Thyroid gland (tissue), 4 donors: ENCODE results near the gene NOTCH4. TPM values are rescaled to one million over a fixed set of nuclear protein-coding genes. Genes with fewer than 3 reads are reported as not detected.

Experiments
- DNase-seq, 2 donors: peaks; one replicate each; pipeline ENCODE4 v3.0.0-alpha.2; 2019
- H3K27ac ChIP-seq, 3 donors: fragments of 200-600 bp; sonication (generic); 1 replicate in 2 of 3; 2 replicates in 1 of 3; pipeline ENCODE4 v1.5.1; 2016 to 2019; ENCODE audit warnings: mild to moderate bottlenecking in 1 of 3, moderate library complexity in 1 of 3
- H3K27me3 ChIP-seq: fragments of 200-600 bp; sonication (generic); one replicate; pipeline ENCODE4 v1.5.1; 2019
- H3K36me3 ChIP-seq, 2 donors: fragments of 200-600 bp; sonication (generic); one replicate each; pipeline ENCODE4 v1.5.1; 2016 to 2019
- H3K4me1 ChIP-seq, 2 donors: fragments of 200-600 bp; sonication (generic); one replicate each; pipeline ENCODE4 v1.5.1; 2017 to 2019
- H3K4me3 ChIP-seq, 3 donors: fragments of 200-600 bp; sonication (generic); replicated peaks in 1 of 3; 1 replicate in 2 of 3; 2 replicates in 1 of 3; pipeline ENCODE4 v1.5.1; 2016; ENCODE audit warnings: mild to moderate bottlenecking in 1 of 3
- H3K9me3 ChIP-seq: fragments of 200-600 bp; sonication (generic); one replicate; pipeline ENCODE4 v1.5.1; 2017
- POLR2A ChIP-seq, 2 donors: fragments of 450-650 bp; IDR thresholded peaks; one replicate each; pipeline ENCODE4 v1.6.1; 2017; ENCODE audit warnings: antibody characterized with exemption in 2 of 2, mild to moderate bottlenecking in 2 of 2, moderate library complexity in 1 of 2
- WGBS, 2 donors: methylation state at CpG; one replicate each; pipeline ENCODE4 v1.1.5; 2017; 5-methylcytosine and 5-hydroxymethylcytosine counted together
- intact Hi-C: fragments of 100-400 bp; cut with DNase I; formaldehyde crosslinking; loops from one replicate; pipeline ENCODE4 v1.15.1; 2023
- total RNA-seq, 4 donors: library from RNA; depleted of rRNA; stranded (reverse); fragments of >200 nt; gene quantifications; one replicate each; pipeline ENCODE4 v1.2.3, GENCODE V29; 2016
- TF ChIP-seq, protein P1 (sequence below), 6 experiments: fragments of 200-600 bp in 3 of 6; fragments of 450-650 bp in 3 of 6; sonication (generic) in 3 of 6; IDR thresholded peaks; one replicate each; pipeline ENCODE4 v1.5.1; 2016 to 2019; ENCODE audit warnings: antibody characterized with exemption in 6 of 6, mild to moderate bottlenecking in 2 of 6, inconsistent platforms in 1 of 6, moderate library complexity in 1 of 6

Gene NOTCH4
- total RNA-seq, 4 donors from 2014 or later, result 11.0 to 37.9 (median 17.5) TPM

DNA sequence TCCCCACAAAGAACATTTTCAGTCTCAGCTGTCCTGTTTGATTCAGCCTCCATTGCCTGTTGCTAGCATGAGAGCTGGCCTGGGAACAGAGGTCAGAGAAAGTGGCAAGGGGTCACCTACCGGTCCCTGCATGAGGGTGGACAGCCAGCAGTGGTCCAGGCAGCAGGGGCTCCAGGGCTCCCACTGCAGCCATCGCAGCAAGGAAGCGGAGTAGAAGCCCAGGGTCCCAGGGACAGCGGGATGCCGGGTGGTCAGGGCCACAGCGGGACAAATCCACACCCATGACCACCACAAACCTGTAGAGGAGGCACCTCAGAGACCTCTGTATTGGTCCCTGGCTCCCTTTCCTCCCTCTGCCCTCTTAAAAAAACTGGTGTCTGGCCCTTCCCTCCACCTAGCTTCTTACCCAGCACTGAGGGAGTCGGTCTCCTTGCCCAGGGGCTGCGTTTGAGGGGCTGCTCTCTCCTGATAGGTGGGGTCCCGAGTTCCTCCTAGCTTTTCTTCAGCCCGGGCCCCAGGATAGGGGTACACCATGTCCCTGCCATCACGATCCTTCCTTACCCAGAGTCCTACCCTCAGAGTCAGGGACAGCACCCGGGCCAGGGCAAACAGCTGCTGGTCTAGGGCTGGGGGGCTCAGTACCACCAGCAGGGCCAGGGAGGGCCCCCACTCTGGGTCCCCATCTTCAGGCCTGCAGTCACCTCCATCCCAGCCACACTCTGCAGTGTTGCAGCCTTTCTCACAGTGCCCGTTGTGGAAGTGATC, 23.0 kb downstream of the NOTCH4 start:
- no peaks in the 10 kb centered on the region for H3K36me3 ChIP-seq
- TF ChIP-seq, protein P1, sequence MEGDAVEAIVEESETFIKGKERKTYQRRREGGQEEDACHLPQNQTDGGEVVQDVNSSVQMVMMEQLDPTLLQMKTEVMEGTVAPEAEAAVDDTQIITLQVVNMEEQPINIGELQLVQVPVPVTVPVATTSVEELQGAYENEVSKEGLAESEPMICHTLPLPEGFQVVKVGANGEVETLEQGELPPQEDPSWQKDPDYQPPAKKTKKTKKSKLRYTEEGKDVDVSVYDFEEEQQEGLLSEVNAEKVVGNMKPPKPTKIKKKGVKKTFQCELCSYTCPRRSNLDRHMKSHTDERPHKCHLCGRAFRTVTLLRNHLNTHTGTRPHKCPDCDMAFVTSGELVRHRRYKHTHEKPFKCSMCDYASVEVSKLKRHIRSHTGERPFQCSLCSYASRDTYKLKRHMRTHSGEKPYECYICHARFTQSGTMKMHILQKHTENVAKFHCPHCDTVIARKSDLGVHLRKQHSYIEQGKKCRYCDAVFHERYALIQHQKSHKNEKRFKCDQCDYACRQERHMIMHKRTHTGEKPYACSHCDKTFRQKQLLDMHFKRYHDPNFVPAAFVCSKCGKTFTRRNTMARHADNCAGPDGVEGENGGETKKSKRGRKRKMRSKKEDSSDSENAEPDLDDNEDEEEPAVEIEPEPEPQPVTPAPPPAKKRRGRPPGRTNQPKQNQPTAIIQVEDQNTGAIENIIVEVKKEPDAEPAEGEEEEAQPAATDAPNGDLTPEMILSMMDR (IDR thresholded peaks at IDR 0.05), result no peak
- no peak for TF ChIP-seq POLR2A (IDR thresholded peaks at IDR 0.05)
- 89 to 91% methylated on average over 9 to 11 of the region's 13 CpGs for WGBS, 2 donors

GRCh38 chr6:32198866-32199265, 25.0 kb downstream of the NOTCH4 start:
- no peaks in the 10 kb centered on the region for H3K9me3 ChIP-seq
- intact Hi-C loops, result no loop called here
- H3K36me3 ChIP-seq, result no peaks in the 10 kb centered on the region
- DNase-seq, result no peak
- TF ChIP-seq, protein P1 (IDR thresholded peaks at IDR 0.05), result no peak
- TF ChIP-seq POLR2A (IDR thresholded peaks at IDR 0.05), result no peak
- no peak overlapping the region for H3K27ac ChIP-seq
- no peak overlapping the region for H3K4me3 ChIP-seq
- no peaks in the 10 kb centered on the region for H3K27me3 ChIP-seq
- peaks cover 20 to 31% of the 10 kb centered on the region in 2 donors for H3K4me1 ChIP-seq
- 89% methylated on average over 17 of the region's 17 CpGs for WGBS, 2 donors

More for the DNA sequence above, 23.0 kb downstream of the NOTCH4 start:
- Histone ChIP-seq H3K4me3 (no peak overlapping the region), H3K4me1 (peaks cover 19 to 26% of the 10 kb centered on the region in 2 donors), H3K9me3 (no peaks in the 10 kb centered on the region), H3K27me3 (no peaks in the 10 kb centered on the region), H3K27ac (no peak overlapping the region)
- no peak for DNase-seq
- intact Hi-C loops, result no loop called here

GRCh38 chr6:32198345-32198696, 25.5 kb downstream of the NOTCH4 start:
- Histone ChIP-seq H3K9me3 (no peaks in the 10 kb centered on the region), H3K4me1 (peaks cover 16 to 27% of the 10 kb centered on the region in 2 donors), H3K36me3 (no peaks in the 10 kb centered on the region), H3K4me3 (no peak overlapping the region), H3K27ac (no peak overlapping the region), H3K27me3 (no peaks in the 10 kb centered on the region)
- no peak for DNase-seq
- intact Hi-C loops, result no loop called here
- 86 to 89% methylated on average over 3 of the region's 3 CpGs for WGBS, 2 donors
- no peak for TF ChIP-seq POLR2A (IDR thresholded peaks at IDR 0.05)
- TF ChIP-seq, protein P1 (IDR thresholded peaks at IDR 0.05), result no peak

GRCh38 chr6:32196682-32197616, 26.9 kb downstream of the NOTCH4 start:
- no peaks in the 10 kb centered on the region for H3K27me3 ChIP-seq
- H3K27ac ChIP-seq, result peak overlapping the region; percentile 98 to 99 (median 99)
- no peaks in the 10 kb centered on the region for H3K9me3 ChIP-seq
- TF ChIP-seq POLR2A (IDR thresholded peaks at IDR 0.05), result no peak
- TF ChIP-seq, protein P1 (IDR thresholded peaks at IDR 0.05), result no peak
- H3K4me1 ChIP-seq, result peaks cover 11 to 32% of the 10 kb centered on the region in 2 donors
- no peaks in the 10 kb centered on the region for H3K36me3 ChIP-seq
- DNase-seq, result peak in 1 of 2 donors; percentile 12
- WGBS, 2 donors, result 24 to 28% methylated on average over 19 to 22 of the region's 28 CpGs
- H3K4me3 ChIP-seq, result peak overlapping the region in 1 of 3 donors; percentile 81
- intact Hi-C loops, result no loop called here
